HEK293 (cell line): ENCODE data around the gene GCSAM.

Experiments used
- CTCF ChIA-PET: fragments of 350-600 bp; formaldehyde crosslinking; extraction: SDS; loops from one replicate; lab custom pipeline; 2021; ENCODE audit warnings: antibody characterized with exemption; lab: Yijun Ruan, JAX
- POLR2A ChIA-PET: fragments of 300-600 bp; formaldehyde crosslinking; extraction: SDS; loops from one replicate; lab custom pipeline; 2020; ENCODE audit warnings: antibody characterized with exemption, inconsistent platforms; lab: Yijun Ruan, JAX
- H3K27ac ChIP-seq: fragments of 200-500 bp; sonication (Bioruptor generic); 2 replicates; pipeline ENCODE4 v1.5.1; 2014; ENCODE audit warnings: low read depth, low read length, control low read depth, inconsistent platforms; ENCODE audit errors: extremely low read depth
- H3K36me3 ChIP-seq, 2 experiments: fragments of 200-500 bp in 1 of 2; sonication (Bioruptor generic) in 1 of 2; 1 replicate in 1 of 2; 2 replicates in 1 of 2; pipeline ENCODE4 v1.5.1; 2014 to 2017; ENCODE audit warnings: inconsistent platforms in 2 of 2, low read length in 2 of 2; ENCODE audit not compliant: control insufficient read depth in 2 of 2, insufficient read depth in 1 of 2
- H3K4me1 ChIP-seq: fragments of 200-500 bp; sonication (Bioruptor generic); 2 replicates; pipeline ENCODE4 v1.5.1; 2014; ENCODE audit warnings: mild to moderate bottlenecking, low read length, inconsistent platforms; ENCODE audit not compliant: control insufficient read depth, insufficient read depth
- H3K4me3 ChIP-seq: 2 replicates; pipeline ENCODE4 v1.5.1; 2011; ENCODE audit warnings: low read depth, mild to moderate bottlenecking, control low read depth, low read length, moderate library complexity
- H3K9me3 ChIP-seq: fragments of 200-500 bp; sonication (Bioruptor generic); 2 replicates; pipeline ENCODE4 v1.5.1; 2014; ENCODE audit warnings: low read depth, low read length, inconsistent platforms; ENCODE audit not compliant: control insufficient read depth, insufficient read depth
- GLIS1 ChIP-seq: fragments of 450-650 bp; formaldehyde crosslinking; IDR thresholded peaks from 2 replicates; pipeline ENCODE4 v1.5.1; 2016; ENCODE audit warnings: missing biosample characterization, missing genetic modification characterization
- INSM2 ChIP-seq: fragments of 450-650 bp; formaldehyde crosslinking; IDR thresholded peaks from 2 replicates; pipeline ENCODE4 v1.5.1; 2016; ENCODE audit warnings: missing biosample characterization, missing genetic modification characterization
- OSR2 ChIP-seq: fragments of 450-650 bp; formaldehyde crosslinking; IDR thresholded peaks from 2 replicates; pipeline ENCODE4 v1.5.1; 2016; ENCODE audit warnings: missing biosample characterization, missing genetic modification characterization
- PRDM10 ChIP-seq: fragments of 450-650 bp; formaldehyde crosslinking; IDR thresholded peaks from 2 replicates; pipeline ENCODE4 v1.5.1; 2016; ENCODE audit warnings: missing biosample characterization, missing genetic modification characterization
- PRDM6 ChIP-seq: fragments of 450-650 bp; formaldehyde crosslinking; IDR thresholded peaks from 2 replicates; pipeline ENCODE4 v1.5.1; 2017; ENCODE audit warnings: missing biosample characterization, missing genetic modification characterization
- ZBTB21 ChIP-seq: fragments of 450-650 bp; formaldehyde crosslinking; IDR thresholded peaks from 2 replicates; pipeline ENCODE4 v1.5.1; 2017; ENCODE audit warnings: missing biosample characterization, missing genetic modification characterization
- ZNF138 ChIP-seq: fragments of 450-650 bp; formaldehyde crosslinking; IDR thresholded peaks from 2 replicates; pipeline ENCODE4 v1.5.1; 2016; ENCODE audit warnings: missing biosample characterization, missing genetic modification characterization, borderline replicate concordance
- ZNF23 ChIP-seq: fragments of 450-650 bp; formaldehyde crosslinking; IDR thresholded peaks from 2 replicates; pipeline ENCODE4 v1.5.1; 2016; ENCODE audit warnings: missing biosample characterization, missing genetic modification characterization, borderline replicate concordance
- ZNF324 ChIP-seq: fragments of 450-650 bp; formaldehyde crosslinking; IDR thresholded peaks from 2 replicates; pipeline ENCODE4 v1.5.1; 2016; ENCODE audit warnings: missing biosample characterization, missing genetic modification characterization
- ZNF362 ChIP-seq: fragments of 450-650 bp; formaldehyde crosslinking; IDR thresholded peaks from 2 replicates; pipeline ENCODE4 v1.5.1; 2016; ENCODE audit warnings: missing biosample characterization, missing genetic modification characterization
- ZNF404 ChIP-seq: fragments of 450-650 bp; formaldehyde crosslinking; IDR thresholded peaks from 2 replicates; pipeline ENCODE4 v1.5.1; 2017; ENCODE audit warnings: missing biosample characterization, missing genetic modification characterization
- ZNF501 ChIP-seq: fragments of 450-650 bp; formaldehyde crosslinking; IDR thresholded peaks from 2 replicates; pipeline ENCODE4 v1.5.1; 2016; ENCODE audit warnings: missing biosample characterization, missing genetic modification characterization
- ZNF510 ChIP-seq: fragments of 450-650 bp; formaldehyde crosslinking; IDR thresholded peaks from 2 replicates; pipeline ENCODE4 v1.5.1; 2018; ENCODE audit warnings: mild to moderate bottlenecking, missing genetic modification characterization, missing biosample characterization; ENCODE audit not compliant: insufficient replicate concordance
- ZNF555 ChIP-seq: fragments of 450-650 bp; formaldehyde crosslinking; conservative IDR thresholded peaks from 2 replicates; pipeline ENCODE4 v1.5.1; 2017; ENCODE audit warnings: missing biosample characterization, mild to moderate bottlenecking, missing genetic modification characterization, inconsistent platforms
- ZNF596 ChIP-seq: fragments of 450-650 bp; IDR thresholded peaks from 2 replicates; pipeline ENCODE4 v1.5.0; 2018; ENCODE audit warnings: missing biosample characterization, mild to moderate bottlenecking, missing genetic modification characterization, moderate library complexity
- ZNF654 ChIP-seq: fragments of 450-650 bp; formaldehyde crosslinking; IDR thresholded peaks from 2 replicates; pipeline ENCODE4 v1.5.1; 2016; ENCODE audit warnings: low read depth, missing biosample characterization, missing genetic modification characterization
- ZNF747 ChIP-seq: fragments of 450-650 bp; formaldehyde crosslinking; IDR thresholded peaks from 2 replicates; pipeline ENCODE4 v1.5.1; 2016; ENCODE audit warnings: missing biosample characterization, missing genetic modification characterization
- ZNF76 ChIP-seq: fragments of 450-650 bp; formaldehyde crosslinking; IDR thresholded peaks from 2 replicates; pipeline ENCODE4; 2016; ENCODE audit warnings: low read depth, missing biosample characterization, missing genetic modification characterization, borderline replicate concordance
- ZNF830 ChIP-seq: fragments of 450-650 bp; IDR thresholded peaks from 2 replicates; pipeline ENCODE4 v1.5.0; 2018; ENCODE audit warnings: missing biosample characterization, missing genetic modification characterization, low read depth, mild to moderate bottlenecking, moderate library complexity
- ZSCAN30 ChIP-seq: fragments of 450-650 bp; IDR thresholded peaks from 2 replicates; pipeline ENCODE4 v1.5.1; 2018; ENCODE audit warnings: missing biosample characterization, mild to moderate bottlenecking, missing genetic modification characterization, moderate library complexity

Gene GCSAM

GRCh38 chr3:112138219-112138969 is 5.3 kb upstream of the GCSAM start:
- H3K4me1 ChIP-seq = peaks cover 12% of the 10 kb centered on the region; the same call in 1 of the 2 replicates
- no peaks in the 10 kb centered on the region for H3K36me3 ChIP-seq
- H3K27ac ChIP-seq = no peak overlapping the region
- TF ChIP-seq ZNF76 (tag by site-specific recombination) (no peak), ZNF596 (no peak), INSM2 (tag by site-specific recombination) (no peak), ZNF747 (tag by site-specific recombination) (no peak), ZNF510 (tag by site-specific recombination) (no peak), ZNF324 (tag by site-specific recombination) (no peak), ZNF23 (tag by site-specific recombination) (no peak), ZNF555 (tag by site-specific recombination) (no peak)
- ChIA-PET CTCF (interaction anchor here (0.6 to 2.4 kb wide), 12 partner anchors 10 to 655 kb away, joined by 3 to 6 read pairs (median 3); partner anchors contain the start of gene SLC9C1), POLR2A (interaction anchor here (1.1 kb wide), 1 partner anchor 13 kb away, joined by 3 read pairs; no protein-coding TSS in a partner anchor)
- H3K9me3 ChIP-seq = no peaks in the 10 kb centered on the region
- no peak overlapping the region for H3K4me3 ChIP-seq

- no peak overlapping the region for H3K4me3 ChIP-seq
- no peak overlapping the region for H3K27ac ChIP-seq
- CTCF ChIA-PET = interaction anchor here (0.5 to 2.5 kb wide), 10 partner anchors 11 to 665 kb away, joined by 3 to 18 read pairs (median 4); partner anchors contain the start of gene SLC9C1
- TF ChIP-seq ZSCAN30 (no peak), ZBTB21 (tag by site-specific recombination) (no peak)
- H3K9me3 ChIP-seq = no peaks in the 10 kb centered on the region
- peaks cover 12% of the 10 kb centered on the region; the same call in 1 of the 2 replicates for H3K4me1 ChIP-seq
- no peaks in the 10 kb centered on the region for H3K36me3 ChIP-seq
- POLR2A ChIA-PET = interaction anchor here (1.0 kb wide), 1 partner anchor 24 kb away, joined by 3 read pairs; no protein-coding TSS in a partner anchor
Observed at GRCh38 chr3:112137781-112138180, 4.7 kb upstream of the GCSAM start.

- no peaks in the 10 kb centered on the region for H3K36me3 ChIP-seq
- ChIA-PET CTCF (interaction anchor here (0.5 to 2.5 kb wide), 13 partner anchors 11 to 665 kb away, joined by 3 to 18 read pairs (median 3); no protein-coding TSS in a partner anchor), POLR2A (interaction anchor here (1.0 kb wide), 1 partner anchor 23 kb away, joined by 3 read pairs; no protein-coding TSS in a partner anchor)
- no peaks in the 10 kb centered on the region for H3K9me3 ChIP-seq
- H3K27ac ChIP-seq = no peak overlapping the region
- no peak overlapping the region for H3K4me3 ChIP-seq
- peaks cover 12% of the 10 kb centered on the region; the same call in 1 of the 2 replicates for H3K4me1 ChIP-seq
- TF ChIP-seq ZNF362 (tag by site-specific recombination) (no peak), OSR2 (tag by site-specific recombination) (peak; percentile 41; the same call in 1 of the 2 replicates), PRDM10 (tag by site-specific recombination) (no peak), GLIS1 (tag by site-specific recombination) (peak; percentile 6; the same call in 1 of the 2 replicates), ZNF138 (tag by site-specific recombination) (no peak), ZNF654 (tag by site-specific recombination) (peak; percentile 72), ZNF830 (no peak), PRDM6 (tag by site-specific recombination) (peak; percentile 81), ZNF501 (tag by site-specific recombination) (no peak), ZNF404 (tag by site-specific recombination) (no peak)
Observed at GRCh38 chr3:112136959-112137693, 4.1 kb upstream of the GCSAM start.
